HG03432 (cell line): ENCODE results near the gene KRTAP10-9.
"Not testable (repeated sequence)": the region's sequence is repeated elsewhere in the genome, so short reads cannot be mapped to it uniquely, and the experiment has no call there.

ENCODE experiments used
- ATAC-seq: cut with Tn5 transposase; IDR thresholded peaks from one replicate; pipeline ENCODE4 v1.9.1; 2021; ENCODE audit warnings: mild to moderate bottlenecking, moderate library complexity; ENCODE audit not compliant: unreplicated experiment

The KRTAP10-9 gene

GRCh38 chr21:44637851-44638348 lies 11.0 kb downstream of the KRTAP10-9 start:
- ATAC-seq, result not testable (repeated sequence)

DNA sequence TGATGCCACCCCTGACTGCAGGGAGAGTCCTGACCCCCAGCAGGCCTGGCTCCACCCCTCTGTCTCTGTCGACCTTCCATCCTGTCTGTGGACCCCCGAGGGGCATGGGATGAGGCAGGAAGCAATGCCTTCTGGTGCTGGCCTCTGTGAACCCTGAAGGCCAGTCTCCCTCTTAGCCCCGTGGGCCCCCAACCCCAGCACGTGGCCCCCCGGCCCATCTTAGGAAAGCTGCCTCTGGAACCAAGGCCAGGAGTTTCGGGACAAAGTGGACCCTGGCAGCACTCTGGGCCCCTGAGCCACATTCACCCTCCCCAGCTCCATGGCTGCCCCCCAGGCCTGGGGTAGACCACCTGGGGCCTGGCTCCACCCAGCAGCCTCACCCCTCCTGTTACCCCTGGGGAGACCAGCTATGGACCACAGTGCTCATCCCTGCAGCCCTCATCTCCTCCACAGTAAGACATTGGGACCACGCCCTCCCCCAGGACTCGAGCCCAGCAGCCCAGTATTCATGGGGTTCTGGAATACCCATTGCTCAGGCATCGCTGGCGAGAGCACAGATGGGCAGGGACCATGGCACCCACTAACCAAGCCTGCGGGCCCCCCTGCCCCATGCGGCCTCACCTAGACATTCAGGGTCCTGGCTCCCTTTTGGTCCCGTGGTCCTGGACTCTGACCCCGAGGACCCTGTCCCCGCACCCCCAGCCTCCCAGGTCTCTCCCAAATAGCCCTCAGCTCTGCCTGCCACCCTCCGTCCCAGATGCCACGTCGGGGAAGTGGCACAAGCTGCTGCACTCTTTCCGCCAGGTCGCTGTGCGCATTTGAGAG lies 11.8 kb downstream of the KRTAP10-9 start:
- not testable (repeated sequence) for ATAC-seq

DNA sequence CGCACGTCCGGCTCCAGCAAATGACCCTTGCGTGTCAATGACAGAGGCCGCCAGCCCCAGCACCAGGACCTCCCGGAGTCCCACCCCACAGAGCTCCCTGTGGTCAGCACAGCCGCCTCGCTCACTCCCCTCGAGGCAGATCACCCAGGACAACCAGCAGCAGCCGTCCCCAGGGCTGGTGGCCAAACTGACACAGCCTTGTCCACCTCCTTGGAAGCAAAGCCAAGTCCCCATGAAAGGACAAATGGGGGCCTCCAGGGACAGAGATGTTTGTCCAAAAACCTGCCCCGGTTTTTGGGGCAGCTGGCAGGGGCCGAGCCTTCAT lies 12.4 kb downstream of the KRTAP10-9 start:
- no peak for ATAC-seq

DNA sequence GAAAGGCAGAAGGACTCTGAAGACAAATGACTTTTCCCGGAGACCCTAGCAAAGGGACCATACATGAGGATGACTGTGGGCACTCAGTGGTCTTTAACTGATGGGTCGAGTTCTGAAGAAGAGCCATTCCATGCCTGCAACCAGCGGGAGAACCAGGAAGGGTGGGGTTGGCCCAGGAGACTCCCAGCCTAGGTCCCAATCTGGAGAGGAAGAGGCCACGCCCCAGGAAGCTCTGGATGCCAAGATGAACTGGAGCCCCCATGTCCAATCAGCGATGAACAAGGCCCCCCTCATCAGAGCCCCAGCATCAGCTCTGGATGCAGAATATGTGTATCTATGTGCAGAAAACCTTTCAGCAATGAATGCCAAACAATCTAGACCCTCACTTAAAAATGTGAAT lies 13.9 kb downstream of the KRTAP10-9 start:
- no peak for ATAC-seq

DNA sequence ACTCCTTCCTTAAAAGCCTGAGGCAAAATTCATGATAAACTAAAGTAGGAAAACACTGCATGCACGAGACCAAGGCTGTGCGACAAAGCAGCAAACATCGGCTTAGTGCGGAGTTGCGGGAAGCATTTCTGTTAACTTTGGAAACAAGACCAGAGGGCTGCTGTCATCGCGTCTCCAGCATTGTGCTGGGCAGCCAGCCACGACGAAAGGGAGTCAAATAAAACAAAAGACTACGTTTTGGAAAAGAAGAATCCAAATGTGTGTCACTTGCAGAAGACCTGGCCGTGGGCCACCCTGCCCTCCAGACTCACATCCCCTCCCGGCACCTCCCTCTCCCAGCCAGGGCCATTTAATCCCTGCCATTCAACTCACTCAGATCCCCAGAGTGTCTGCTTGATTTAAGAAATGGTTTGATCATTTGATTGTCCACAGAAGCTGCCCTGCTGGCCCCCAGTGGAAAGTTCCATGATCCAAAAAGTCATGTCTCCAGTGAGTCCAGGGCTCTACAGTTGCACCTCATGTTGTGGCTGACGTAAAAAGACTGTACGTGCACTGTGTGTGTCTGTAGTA lies 16.9 kb downstream of the KRTAP10-9 start:
- no peak for ATAC-seq

GRCh38 chr21:44644878-44645277 lies 18.0 kb downstream of the KRTAP10-9 start:
- ATAC-seq, result no peak

DNA sequence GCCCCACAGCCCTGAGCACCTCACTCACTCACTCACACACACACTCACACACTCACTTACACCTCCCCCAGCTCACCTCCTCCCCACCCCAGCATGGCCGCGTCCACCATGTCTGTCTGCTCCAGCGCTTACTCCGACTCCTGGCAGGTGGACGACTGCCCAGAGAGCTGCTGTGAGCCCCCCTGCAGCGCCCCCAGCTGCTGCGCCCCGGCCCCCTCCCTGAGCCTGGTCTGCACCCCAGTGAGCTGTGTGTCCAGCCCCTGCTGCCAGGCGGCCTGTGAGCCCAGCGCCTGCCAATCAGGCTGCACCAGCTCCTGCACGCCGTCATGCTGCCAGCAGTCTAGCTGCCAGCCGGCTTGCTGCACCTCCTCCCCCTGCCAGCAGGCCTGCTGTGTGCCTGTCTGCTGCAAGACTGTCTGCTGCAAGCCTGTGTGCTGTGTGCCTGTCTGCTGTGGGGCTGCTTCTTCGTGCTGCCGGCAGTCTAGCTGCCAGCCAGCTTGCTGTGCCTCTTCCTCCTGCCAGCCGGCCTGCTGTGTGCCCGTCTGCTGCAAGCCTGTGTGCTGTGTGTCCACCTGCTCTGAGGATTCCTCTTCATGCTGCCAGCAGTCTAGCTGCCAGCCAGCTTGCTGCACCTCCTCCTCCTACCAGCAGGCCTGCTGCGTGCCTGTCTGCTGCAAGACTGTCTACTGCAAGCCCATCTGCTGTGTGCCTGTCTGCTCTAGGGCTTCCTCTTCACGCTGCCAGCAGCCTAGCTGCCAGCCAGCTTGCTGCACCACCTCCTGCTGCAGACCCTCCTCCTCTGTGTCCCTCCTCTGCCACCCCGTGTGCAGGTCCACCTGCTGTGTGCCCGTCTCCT lies 19.7 kb downstream of the KRTAP10-9 start, which contains the start of gene KRTAP10-11:
Gene KRTAP10-11, plus strand, starts transcription at position 49 of the 856 bp plus-strand sequence. Its CDS starts 45 bp downstream, at position 94.
- not testable (repeated sequence) for ATAC-seq

- ATAC-seq, result no peak
Observed at GRCh38 chr21:44647222-44647552, 20.3 kb downstream of the KRTAP10-9 start.

- ATAC-seq, result no peak
Observed at GRCh38 chr21:44648557-44649311, 21.8 kb downstream of the KRTAP10-9 start.

- ATAC-seq, result no peak
Observed at GRCh38 chr21:44649521-44650100, 22.7 kb downstream of the KRTAP10-9 start.

DNA sequence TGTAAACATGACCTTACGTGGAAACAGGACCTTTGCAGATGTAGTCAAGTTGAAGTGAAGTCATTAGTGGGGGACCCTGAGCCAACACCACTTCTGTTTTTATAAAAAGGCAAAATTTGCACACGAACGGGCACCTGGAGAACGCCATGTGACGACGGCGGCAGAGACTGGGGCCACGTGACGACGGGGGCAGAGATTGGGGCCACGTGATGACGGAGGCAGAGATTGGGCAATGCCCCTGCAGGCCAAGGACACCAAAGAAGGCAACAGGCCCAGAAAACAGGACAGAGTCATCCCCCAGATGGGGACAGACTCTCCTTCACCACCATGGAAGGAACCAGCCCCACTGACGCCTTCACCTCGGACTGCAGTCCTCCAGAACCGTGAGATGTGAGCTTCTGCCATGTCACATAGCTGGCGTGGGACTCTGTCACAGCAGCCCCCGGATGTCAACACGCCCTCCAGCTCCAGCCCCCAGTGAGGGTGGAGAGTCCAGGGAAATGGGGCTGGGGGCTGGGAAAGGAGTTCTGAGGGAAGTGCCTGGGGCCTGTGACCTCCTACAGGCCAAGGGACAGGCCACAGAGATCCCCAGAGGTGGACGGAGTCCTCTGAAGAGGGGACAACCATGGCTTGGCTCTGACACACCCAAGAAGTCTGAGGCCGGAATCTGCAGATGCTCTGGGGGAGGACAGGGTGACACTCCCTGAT lies 23.5 kb downstream of the KRTAP10-9 start:
- no peak for ATAC-seq

GRCh38 chr21:44650973-44651675 lies 24.2 kb downstream of the KRTAP10-9 start:
- ATAC-seq, result no peak

DNA sequence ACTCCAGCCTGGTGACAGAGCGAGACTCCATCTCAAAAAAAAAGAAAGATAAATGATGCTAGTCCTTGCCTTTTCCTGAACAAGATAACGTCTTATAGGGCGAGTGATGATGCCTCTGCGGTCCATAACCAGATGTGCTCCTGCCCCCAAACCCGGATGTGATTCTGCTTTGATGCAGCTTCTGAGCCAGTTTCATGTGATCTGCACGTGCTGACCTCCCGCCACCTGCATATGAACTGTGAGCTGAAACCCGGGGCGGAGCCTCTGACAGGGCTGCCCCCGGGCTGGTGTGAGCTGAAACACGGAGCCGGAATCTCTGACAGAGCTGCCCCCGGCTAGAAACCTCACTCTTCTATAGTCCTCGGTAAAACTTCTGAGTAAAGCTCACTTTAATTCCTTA lies 26.2 kb downstream of the KRTAP10-9 start:
- no peak for ATAC-seq

- ATAC-seq, result no peak
Observed at GRCh38 chr21:44653656-44654575, 27.0 kb downstream of the KRTAP10-9 start.

DNA sequence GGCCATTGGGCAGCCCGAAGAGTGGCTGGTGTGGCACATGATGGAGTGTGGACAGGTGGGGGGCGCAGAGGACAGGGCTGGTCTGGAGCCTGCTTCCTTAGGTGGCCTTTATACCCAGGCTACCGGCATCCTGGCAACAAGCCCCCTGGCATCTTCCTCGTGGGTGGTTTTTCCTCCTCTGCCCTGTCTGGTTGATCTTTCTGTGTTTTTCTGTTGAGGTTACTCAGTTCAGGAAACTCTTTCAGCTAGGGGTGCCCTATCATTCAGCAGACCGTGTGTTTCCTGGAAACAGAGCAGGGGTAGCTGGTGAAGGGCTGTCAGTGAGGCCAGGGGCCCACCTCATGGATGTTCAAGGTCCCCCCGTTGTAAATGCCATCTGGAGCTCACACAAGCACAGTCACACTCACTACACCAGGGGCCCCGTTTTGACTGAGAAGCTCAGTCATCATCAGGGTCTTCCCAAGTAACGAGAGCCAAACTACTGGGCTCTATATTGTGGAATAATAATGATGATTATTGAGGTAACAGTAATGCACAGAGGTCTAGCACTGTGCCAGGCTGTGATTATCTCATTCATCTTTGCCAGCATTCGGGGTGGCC lies 27.8 kb downstream of the KRTAP10-9 start, which contains the start of gene KRTAP12-4:
Gene KRTAP12-4, minus strand, starts transcription at position 84 of the 600 bp plus-strand sequence. Its CDS starts 45 bp downstream, at position 39.
- ATAC-seq, result no peak

GRCh38 chr21:44656868-44657267 lies 30.0 kb downstream of the KRTAP10-9 start:
- ATAC-seq, result no peak
